Measurements from ENCODE around the gene SLC12A3. TPM values are rescaled to one million over a fixed set of nuclear protein-coding genes. Genes with fewer than 3 reads are reported as not detected.

The SLC12A3 gene
- total RNA-seq, 3 donors from 2014 or later (not counting 1 experiment from before 2014, with no cell fraction given): not detected

- H3K36me3 Mint-ChIP-seq: no peaks in the 10 kb centered on the region
- H3K27me3 Mint-ChIP-seq (ENCODE audit: low read depth in 2 of 2): no peaks in the 10 kb centered on the region
- H3K9me3 Mint-ChIP-seq: no peaks in the 10 kb centered on the region
- ATAC-seq (no peak), DNase-seq (no peak)
- no peak overlapping the region for H3K4me3 Mint-ChIP-seq
- Histone ChIP-seq H3K9me3 (ENCODE audit: control insufficient read depth, insufficient read depth, low read length) (no peaks in the 10 kb centered on the region), H3K27ac (ENCODE audit: low read length) (no peak overlapping the region), H3K4me1 (ENCODE audit: control insufficient read depth, insufficient read depth, low read length) (no peaks in the 10 kb centered on the region), H3K4me3 (ENCODE audit: low read length) (no peak overlapping the region), H3K27me3 (ENCODE audit: control insufficient read depth, insufficient read depth, low read length) (no peaks in the 10 kb centered on the region), H3K36me3 (ENCODE audit: control insufficient read depth, insufficient read depth, low read length) (no peaks in the 10 kb centered on the region)
- H3K27ac Mint-ChIP-seq: no peak overlapping the region
- no peak for TF ChIP-seq CTCF (IDR thresholded peaks at IDR 0.05)
- WGBS (ENCODE audit: insufficient coverage): 95% methylated on average over 9 of the region's 9 CpGs
- intact Hi-C loops (cut with micrococcal nuclease): no loop called here
- H3K4me1 Mint-ChIP-seq: no peaks in the 10 kb centered on the region
Measured at GRCh38 chr16:56885446-56886162, 20.6 kb downstream of the SLC12A3 start.

DNA sequence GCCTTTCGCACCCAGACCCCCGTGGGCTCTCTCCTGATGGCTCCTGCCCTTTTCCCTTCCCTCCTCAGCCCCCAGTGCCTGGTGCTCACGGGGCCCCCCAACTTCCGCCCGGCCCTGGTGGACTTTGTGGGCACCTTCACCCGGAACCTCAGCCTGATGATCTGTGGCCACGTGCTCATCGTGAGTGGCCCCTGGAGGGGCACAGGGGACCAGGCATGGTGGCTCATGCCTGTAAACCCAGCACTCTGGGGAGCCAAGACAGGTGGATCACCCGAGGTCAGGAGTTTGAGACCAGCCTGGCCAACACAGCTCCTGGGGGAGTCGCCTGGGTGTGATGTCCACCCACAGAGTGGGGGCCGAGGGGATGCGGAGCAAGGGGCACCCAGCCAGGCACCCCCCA is 21.3 kb downstream of the SLC12A3 start:
- no peaks in the 10 kb centered on the region for H3K9me3 Mint-ChIP-seq
- no peak overlapping the region for H3K27ac ChIP-seq (ENCODE audit: low read length)
- no peaks in the 10 kb centered on the region for H3K27me3 Mint-ChIP-seq (ENCODE audit: low read depth in 2 of 2)
- DNase-seq (no peak), ATAC-seq (no peak)
- TF ChIP-seq CTCF (IDR thresholded peaks at IDR 0.05): no peak
- H3K36me3 ChIP-seq (ENCODE audit: control insufficient read depth, insufficient read depth, low read length): no peaks in the 10 kb centered on the region
- no peak overlapping the region for H3K4me3 ChIP-seq (ENCODE audit: low read length)
- H3K4me1 Mint-ChIP-seq: no peaks in the 10 kb centered on the region
- intact Hi-C loops (cut with micrococcal nuclease): no loop called here
- no peaks in the 10 kb centered on the region for H3K36me3 Mint-ChIP-seq
- 91% methylated on average over 12 of the region's 12 CpGs for WGBS (ENCODE audit: insufficient coverage)
- H3K4me3 Mint-ChIP-seq: no peak overlapping the region
- no peaks in the 10 kb centered on the region for H3K27me3 ChIP-seq (ENCODE audit: control insufficient read depth, insufficient read depth, low read length)
- H3K4me1 ChIP-seq (ENCODE audit: control insufficient read depth, insufficient read depth, low read length): no peaks in the 10 kb centered on the region
- no peak overlapping the region for H3K27ac Mint-ChIP-seq
- H3K9me3 ChIP-seq (ENCODE audit: control insufficient read depth, insufficient read depth, low read length): no peaks in the 10 kb centered on the region

GRCh38 chr16:56886826-56887225 is 21.8 kb downstream of the SLC12A3 start:
- Histone ChIP-seq H3K4me3 (ENCODE audit: low read length) (no peak overlapping the region), H3K9me3 (ENCODE audit: control insufficient read depth, insufficient read depth, low read length) (no peaks in the 10 kb centered on the region), H3K27ac (ENCODE audit: low read length) (no peak overlapping the region), H3K36me3 (ENCODE audit: control insufficient read depth, insufficient read depth, low read length) (no peaks in the 10 kb centered on the region), H3K27me3 (ENCODE audit: control insufficient read depth, insufficient read depth, low read length) (no peaks in the 10 kb centered on the region), H3K4me1 (ENCODE audit: control insufficient read depth, insufficient read depth, low read length) (no peaks in the 10 kb centered on the region)
- intact Hi-C loops (cut with micrococcal nuclease): no loop called here
- Mint-ChIP-seq H3K9me3 (no peaks in the 10 kb centered on the region), H3K4me3 (no peak overlapping the region), H3K27me3 (ENCODE audit: low read depth in 2 of 2) (no peaks in the 10 kb centered on the region), H3K4me1 (no peaks in the 10 kb centered on the region), H3K27ac (no peak overlapping the region), H3K36me3 (no peaks in the 10 kb centered on the region)
- TF ChIP-seq CTCF (IDR thresholded peaks at IDR 0.05): no peak
- ATAC-seq: no peak
- DNase-seq: no peak
- 83% methylated on average over 8 of the region's 9 CpGs for WGBS (ENCODE audit: insufficient coverage)

DNA sequence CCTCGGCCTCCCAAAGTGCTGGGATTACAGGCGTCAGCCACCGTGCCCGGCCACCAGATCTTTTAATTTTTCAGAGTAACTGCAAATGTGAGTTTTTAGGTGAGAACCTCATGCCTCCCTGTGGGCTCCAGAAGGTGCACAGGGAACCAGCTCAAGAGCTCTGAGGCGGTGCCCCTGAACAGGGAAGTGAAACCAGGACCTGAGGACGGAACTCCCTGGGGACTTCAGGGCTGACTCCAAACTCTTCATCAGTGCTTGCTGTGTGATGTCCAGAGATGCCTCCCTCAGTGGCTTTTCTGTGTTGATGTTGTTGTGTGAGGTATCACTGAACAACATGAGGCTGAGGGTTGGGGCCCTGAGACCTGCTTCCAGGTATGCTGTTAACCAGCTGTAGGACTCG is 23.8 kb downstream of the SLC12A3 start:
- Histone ChIP-seq H3K27me3 (ENCODE audit: control insufficient read depth, insufficient read depth, low read length) (no peaks in the 10 kb centered on the region), H3K4me3 (ENCODE audit: low read length) (no peak overlapping the region), H3K9me3 (ENCODE audit: control insufficient read depth, insufficient read depth, low read length) (no peaks in the 10 kb centered on the region), H3K4me1 (ENCODE audit: control insufficient read depth, insufficient read depth, low read length) (no peaks in the 10 kb centered on the region), H3K36me3 (ENCODE audit: control insufficient read depth, insufficient read depth, low read length) (no peaks in the 10 kb centered on the region), H3K27ac (ENCODE audit: low read length) (no peak overlapping the region)
- ATAC-seq: no peak
- Mint-ChIP-seq H3K36me3 (no peaks in the 10 kb centered on the region), H3K4me1 (no peaks in the 10 kb centered on the region), H3K9me3 (no peaks in the 10 kb centered on the region), H3K27ac (no peak overlapping the region), H3K4me3 (no peak overlapping the region), H3K27me3 (ENCODE audit: low read depth in 2 of 2) (no peaks in the 10 kb centered on the region)
- DNase-seq: no peak
- 75% methylated on average over 7 of the region's 7 CpGs for WGBS (ENCODE audit: insufficient coverage)
- intact Hi-C loops (cut with micrococcal nuclease): no loop called here
- no peak for TF ChIP-seq CTCF (IDR thresholded peaks at IDR 0.05)

Data from natural killer cell (primary cell).